Measurements from ENCODE around the gene NAA60.

The NAA60 gene

DNA sequence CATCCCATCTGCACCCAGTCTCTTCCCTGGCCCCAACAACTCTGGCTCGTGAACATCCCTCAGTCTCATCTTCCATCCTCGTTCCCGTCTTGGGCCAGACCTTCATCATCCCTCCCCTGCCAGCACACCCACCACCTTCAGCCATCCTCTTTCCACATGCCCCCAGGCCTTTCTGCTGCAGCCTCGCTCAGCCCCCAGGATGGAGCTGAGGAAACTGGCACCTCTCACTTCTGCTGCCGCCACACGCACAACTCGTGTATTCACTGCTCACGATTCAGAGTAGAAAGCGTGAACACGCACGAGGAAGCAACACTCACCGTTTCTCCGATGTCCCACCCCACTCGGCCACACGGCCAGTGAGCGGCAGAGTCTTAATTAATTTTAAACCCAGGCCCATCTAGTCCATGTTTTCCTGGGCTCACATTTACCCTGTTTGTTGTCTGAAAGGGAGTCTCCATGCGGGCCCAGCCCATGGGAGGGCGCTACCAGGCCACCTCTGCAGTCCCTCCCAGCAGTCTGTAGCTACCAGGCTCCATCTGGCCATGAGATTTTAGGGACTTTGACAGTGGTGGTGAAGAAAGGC is 39.3 kb downstream of the NAA60 start:
- H3K4me3 ChIP-seq: no peak overlapping the region
- DNase-seq (ENCODE audit: low spot score in 2 of 2): no peak
- in situ Hi-C loops (cut with MboI; ENCODE audit: low sequenced_read_pairs): no loop called here
- no peaks in the 10 kb centered on the region for H3K4me1 ChIP-seq
- no peaks in the 10 kb centered on the region for H3K9me3 ChIP-seq
- H3K36me3 ChIP-seq (replicated peaks): peaks cover 51% of the 10 kb centered on the region
- H3K27me3 ChIP-seq (ENCODE audit: low read depth): no peaks in the 10 kb centered on the region

DNA sequence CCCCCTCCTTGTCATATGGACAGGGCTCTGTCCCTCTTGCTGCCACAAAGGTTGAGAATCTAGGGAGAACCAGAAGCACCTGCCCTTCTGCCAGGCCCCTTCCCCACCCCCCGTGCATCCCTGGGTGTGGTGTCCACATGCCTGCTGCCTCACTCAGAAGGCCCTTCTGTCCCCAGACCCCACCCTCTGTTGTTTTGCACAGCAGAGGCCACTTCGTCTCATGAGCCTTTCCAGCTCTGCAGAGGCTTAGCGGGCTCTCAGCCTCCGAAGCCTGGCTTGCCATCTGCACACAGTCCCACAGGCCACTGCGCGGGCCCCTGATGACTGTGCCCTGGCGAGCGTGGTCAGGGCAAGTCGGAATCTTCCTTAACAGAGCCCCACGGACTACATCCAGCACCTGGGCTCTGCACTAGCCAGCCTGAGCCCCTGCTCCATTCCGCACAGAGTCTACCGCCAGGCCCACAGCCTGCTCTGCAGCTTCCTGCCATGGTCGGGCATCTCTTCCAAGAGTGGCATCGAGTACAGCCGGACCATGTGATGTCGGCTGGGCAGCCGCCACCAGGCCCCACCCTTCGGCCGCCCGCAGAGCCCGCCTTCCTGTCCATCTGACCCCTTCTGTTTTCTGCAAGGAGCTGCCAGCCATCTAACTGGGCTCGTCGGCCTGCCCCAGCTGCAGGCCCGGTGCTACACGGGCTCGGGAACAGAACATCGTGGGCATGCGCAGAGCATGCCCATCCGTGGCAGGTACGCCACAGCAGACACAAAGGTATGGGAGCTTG is 41.0 kb downstream of the NAA60 start:
- peaks cover 46% of the 10 kb centered on the region for H3K36me3 ChIP-seq (replicated peaks)

DNA sequence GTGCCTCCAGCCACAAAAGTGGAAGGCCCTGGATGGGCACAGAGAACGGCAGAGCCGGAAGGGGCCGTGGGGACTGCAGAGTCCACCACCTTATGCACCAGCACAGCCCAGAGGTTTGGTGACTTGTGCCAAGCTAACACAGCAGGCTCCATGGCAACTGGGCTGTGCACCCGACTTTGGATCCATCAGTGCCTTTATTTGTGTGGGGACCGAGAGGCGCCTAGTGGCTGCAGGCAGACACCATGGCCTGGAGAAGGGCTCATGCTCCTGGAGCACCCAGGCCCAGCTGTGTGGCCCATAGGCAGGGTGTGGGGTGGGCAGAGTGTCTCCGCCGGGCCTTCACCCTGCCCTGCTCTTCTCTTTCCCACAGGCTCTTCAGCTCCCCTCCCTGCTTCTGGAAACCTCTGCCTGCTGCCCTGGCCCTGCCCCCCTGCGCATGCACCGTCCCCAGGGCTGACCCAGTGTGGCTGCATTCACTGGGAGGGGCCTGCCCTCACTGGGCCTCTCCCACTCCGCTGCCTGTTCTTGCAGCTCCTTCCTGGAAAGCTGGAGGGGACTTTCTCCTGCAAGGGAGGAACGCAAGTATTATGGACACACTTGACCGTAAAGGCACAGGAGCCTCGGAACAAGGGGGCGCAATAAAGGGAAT is 41.7 kb downstream of the NAA60 start:
- no peak for DNase-seq (ENCODE audit: low spot score in 2 of 2)
- Histone ChIP-seq H3K9me3 (no peaks in the 10 kb centered on the region), H3K36me3 (replicated peaks) (peaks cover 38% of the 10 kb centered on the region), H3K4me1 (no peaks in the 10 kb centered on the region), H3K27me3 (ENCODE audit: low read depth) (no peaks in the 10 kb centered on the region), H3K4me3 (no peak overlapping the region)
- in situ Hi-C loops (cut with MboI; ENCODE audit: low sequenced_read_pairs): no loop called here

More for the DNA sequence above, 41.0 kb downstream of the NAA60 start:
- no peaks in the 10 kb centered on the region for H3K9me3 ChIP-seq
- H3K27me3 ChIP-seq (ENCODE audit: low read depth): no peaks in the 10 kb centered on the region
- DNase-seq (ENCODE audit: low spot score in 2 of 2): no peak
- H3K4me1 ChIP-seq: no peaks in the 10 kb centered on the region
- no peak overlapping the region for H3K4me3 ChIP-seq
- in situ Hi-C loops (cut with MboI; ENCODE audit: low sequenced_read_pairs): no loop called here

DNA sequence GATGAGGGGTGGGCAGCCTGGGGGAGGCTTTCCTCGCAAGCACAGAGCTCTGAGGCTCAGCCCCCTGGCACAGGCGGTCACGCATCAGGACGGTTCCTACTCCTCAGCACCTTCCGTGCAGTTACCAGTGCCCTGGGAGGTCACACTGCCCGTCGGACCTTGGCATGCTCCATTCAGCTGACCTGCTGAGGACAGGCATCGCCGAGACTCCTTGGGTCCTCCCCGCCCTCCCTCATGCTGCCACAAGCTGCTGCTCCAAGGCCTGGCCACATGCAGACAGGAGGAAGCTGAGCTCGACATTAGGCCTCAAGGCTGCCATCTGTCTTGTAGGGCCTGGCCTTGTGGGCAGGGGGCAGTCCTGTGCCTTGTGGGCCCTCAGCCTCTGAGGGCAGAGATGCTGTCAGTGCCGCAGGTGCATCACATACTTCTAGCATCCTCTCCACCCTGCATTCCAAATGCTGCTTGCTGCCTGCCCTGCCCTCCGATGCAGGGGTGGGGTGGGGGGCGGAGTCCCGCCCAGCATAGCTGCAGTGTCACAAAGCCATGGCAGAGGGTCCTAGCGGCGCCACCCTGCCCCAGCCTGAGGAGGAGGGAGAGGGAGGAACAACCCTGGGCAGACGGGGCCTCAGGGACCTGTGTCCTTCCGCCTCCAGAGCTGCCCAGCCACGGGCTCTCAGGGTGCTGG is 42.5 kb downstream of the NAA60 start:
- H3K27me3 ChIP-seq (ENCODE audit: low read depth): no peaks in the 10 kb centered on the region
- no peaks in the 10 kb centered on the region for H3K4me1 ChIP-seq
- DNase-seq (ENCODE audit: low spot score in 2 of 2): no peak
- in situ Hi-C loops (cut with MboI; ENCODE audit: low sequenced_read_pairs): no loop called here
- H3K4me3 ChIP-seq: no peak overlapping the region
- no peaks in the 10 kb centered on the region for H3K9me3 ChIP-seq
- H3K36me3 ChIP-seq (replicated peaks): peaks cover 38% of the 10 kb centered on the region

DNA sequence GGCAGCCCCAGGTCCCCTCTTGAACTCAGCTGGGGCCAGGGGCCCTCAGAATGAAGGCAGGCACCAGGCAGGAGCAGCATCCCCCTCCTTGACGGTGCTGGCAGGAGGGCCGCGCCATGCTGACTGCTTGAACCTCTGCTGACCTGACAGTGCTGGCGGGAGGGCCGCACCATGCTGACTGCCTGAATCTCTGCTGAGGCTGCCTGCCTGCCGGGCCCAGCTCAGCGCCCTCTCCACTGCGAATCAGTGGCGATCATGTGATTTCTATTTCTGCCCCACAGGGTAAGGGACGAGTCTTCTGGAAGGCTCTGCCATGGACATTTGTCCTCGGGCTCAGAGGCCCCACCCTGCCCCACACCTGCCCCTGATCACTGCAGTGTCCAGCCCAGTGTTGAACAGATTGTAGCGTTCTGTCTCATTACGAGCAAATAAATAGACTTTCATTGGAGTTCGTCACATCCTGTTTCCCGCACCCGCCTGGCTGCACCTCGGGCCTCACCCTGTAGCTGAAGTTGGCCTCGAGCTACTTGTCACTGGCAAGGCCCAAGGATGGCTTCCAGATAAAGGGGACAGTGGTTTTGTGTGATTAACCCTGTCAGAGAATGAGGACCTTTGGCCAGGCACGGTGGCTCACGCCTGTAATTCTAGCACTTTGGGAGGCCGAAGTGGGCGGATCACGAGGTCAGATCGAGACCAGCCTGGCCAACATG is 43.2 kb downstream of the NAA60 start:
- no peaks in the 10 kb centered on the region for H3K9me3 ChIP-seq
- peaks cover 36% of the 10 kb centered on the region for H3K36me3 ChIP-seq (replicated peaks)
- no peaks in the 10 kb centered on the region for H3K4me1 ChIP-seq
- no peak overlapping the region for H3K4me3 ChIP-seq
- no peak for DNase-seq (ENCODE audit: low spot score in 2 of 2)
- in situ Hi-C loops (cut with MboI; ENCODE audit: low sequenced_read_pairs): no loop called here
- no peaks in the 10 kb centered on the region for H3K27me3 ChIP-seq (ENCODE audit: low read depth)

DNA sequence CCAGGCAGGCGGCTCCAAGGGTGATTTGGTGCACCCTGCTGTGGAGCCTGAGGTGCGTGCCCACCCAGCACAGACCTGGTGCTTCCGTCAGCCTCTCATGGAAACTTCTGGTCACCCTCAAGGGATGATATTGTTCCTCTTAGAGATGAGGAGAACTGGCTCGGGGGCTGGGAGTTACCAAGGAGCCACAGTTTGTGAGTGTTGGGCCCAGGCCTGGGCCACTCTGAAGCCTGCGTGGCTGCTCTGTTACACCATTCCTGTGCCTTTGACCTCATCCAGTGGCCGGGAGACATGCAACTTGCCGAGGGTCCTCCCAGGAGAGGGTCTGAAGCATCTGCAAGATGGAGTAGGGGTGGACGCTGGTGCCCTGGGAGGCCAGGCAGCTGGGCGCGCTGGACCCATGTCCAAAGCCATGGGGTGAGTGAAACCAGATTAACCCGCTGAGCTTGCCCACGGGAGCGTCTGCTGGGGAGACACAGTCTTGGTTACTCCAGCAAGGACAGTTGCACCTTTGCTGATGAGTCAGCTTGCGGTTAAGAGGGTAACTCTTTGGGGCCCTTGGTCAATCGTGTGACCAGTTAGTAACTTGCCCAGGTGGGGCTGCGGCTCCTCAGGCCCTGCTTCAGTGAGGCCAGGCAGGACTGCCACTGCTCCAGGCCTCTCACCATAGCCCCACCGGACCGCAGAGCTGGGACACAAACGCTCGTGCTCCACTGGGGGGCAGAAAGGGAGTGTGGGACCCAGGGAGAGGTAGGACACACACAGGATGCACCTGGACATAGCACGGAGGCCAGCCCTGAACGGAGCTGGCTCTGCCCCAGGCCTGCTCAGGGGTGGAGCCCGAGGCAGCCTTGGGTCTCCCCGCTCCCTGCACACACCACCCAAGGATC is 44.3 kb downstream of the NAA60 start:
- no peaks in the 10 kb centered on the region for H3K4me1 ChIP-seq
- in situ Hi-C loops (cut with MboI; ENCODE audit: low sequenced_read_pairs): no loop called here
- no peak overlapping the region for H3K4me3 ChIP-seq
- peaks cover 29% of the 10 kb centered on the region for H3K36me3 ChIP-seq (replicated peaks)
- H3K9me3 ChIP-seq: no peaks in the 10 kb centered on the region
- no peaks in the 10 kb centered on the region for H3K27me3 ChIP-seq (ENCODE audit: low read depth)
- no peak for DNase-seq (ENCODE audit: low spot score in 2 of 2)

DNA sequence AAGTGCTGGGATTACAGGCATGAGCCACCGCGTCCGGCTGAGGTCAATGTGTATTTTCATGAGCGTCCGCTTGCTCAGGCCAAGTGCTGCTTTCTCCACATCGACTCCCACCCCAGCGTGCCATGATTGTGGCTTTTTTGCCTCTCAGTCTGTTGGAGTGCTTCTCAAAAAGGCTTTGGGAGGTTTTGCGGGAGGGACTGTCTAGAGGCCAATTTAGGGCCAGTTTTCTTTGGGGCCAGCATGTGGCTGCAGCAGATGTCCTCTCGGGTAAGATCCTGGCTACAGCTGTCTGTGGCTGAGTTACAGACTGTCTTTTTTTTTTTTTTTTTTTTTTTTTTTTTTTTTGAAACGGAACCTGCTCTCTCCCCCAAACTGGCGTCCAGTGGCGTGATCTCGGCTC is 45.3 kb downstream of the NAA60 start:
- no peak for DNase-seq (ENCODE audit: low spot score in 2 of 2)
- Histone ChIP-seq H3K27me3 (ENCODE audit: low read depth) (no peaks in the 10 kb centered on the region), H3K4me3 (no peak overlapping the region), H3K36me3 (replicated peaks) (peaks cover 19% of the 10 kb centered on the region), H3K9me3 (no peaks in the 10 kb centered on the region), H3K4me1 (no peaks in the 10 kb centered on the region)
- in situ Hi-C loops (cut with MboI; ENCODE audit: low sequenced_read_pairs): no loop called here

DNA sequence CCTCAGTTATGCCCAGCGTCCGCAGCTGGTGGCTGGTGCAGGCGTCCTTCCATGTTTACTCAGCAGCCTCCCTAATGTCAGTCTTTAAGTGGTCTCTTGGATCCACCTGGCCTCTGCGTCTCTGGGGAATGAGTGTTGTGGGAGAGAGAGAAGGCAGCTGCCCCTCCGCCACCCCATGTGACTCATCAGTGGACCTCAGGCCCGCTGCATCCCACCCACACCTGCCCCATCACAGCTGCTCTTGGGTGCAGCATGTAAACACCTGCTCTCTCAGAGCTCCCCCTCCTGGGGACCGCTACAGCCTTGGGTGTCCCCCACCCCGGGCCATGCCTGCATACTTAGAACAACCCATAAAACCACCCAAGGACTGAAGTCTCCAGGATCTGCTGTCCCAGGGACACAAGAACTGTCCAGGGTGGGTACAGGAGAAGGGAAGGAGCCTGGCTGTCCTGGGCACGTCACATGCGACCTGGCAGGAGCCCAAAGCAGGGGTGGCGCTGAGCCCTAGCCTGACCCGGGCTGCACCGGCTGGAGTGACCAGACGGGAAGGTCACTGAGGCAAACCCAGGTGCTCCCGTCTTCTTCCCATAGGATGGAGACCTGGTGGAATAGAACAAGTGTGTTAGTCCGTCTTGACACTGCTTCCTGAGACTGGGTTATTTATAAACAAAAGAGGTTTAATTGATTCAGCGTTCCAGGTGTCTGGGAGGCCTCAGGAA is 47.6 kb downstream of the NAA60 start:
- Histone ChIP-seq H3K4me1 (no peaks in the 10 kb centered on the region), H3K27me3 (ENCODE audit: low read depth) (no peaks in the 10 kb centered on the region), H3K9me3 (no peaks in the 10 kb centered on the region), H3K4me3 (no peak overlapping the region), H3K36me3 (replicated peaks) (no peaks in the 10 kb centered on the region; the same call in 1 of the 2 replicates)
- in situ Hi-C loops (cut with MboI; ENCODE audit: low sequenced_read_pairs): no loop called here
- DNase-seq (ENCODE audit: low spot score in 2 of 2): peak in 1 of 2 experiments; percentile 16

DNA sequence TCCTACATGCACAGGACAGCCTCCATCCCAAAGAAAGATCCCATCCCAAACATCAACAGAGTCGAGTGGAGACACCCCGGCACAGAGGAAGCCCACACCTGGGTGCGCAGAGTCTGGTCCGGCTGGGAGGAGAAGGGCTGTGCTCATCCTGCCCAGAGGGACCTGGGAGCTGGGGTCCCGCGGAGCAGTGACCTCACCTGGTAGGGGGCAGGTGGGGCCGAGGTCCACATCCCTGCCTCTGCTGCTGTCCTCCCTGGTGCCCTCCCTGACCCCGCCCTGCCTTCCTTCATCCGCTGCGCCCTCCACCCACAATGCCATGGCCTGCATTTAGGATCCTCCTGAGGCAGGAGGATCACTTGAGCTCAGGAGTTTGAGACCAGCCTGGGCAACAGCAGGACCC is 48.9 kb downstream of the NAA60 start:
- H3K36me3 ChIP-seq (replicated peaks): no peaks in the 10 kb centered on the region
- no peak overlapping the region for H3K4me3 ChIP-seq
- in situ Hi-C loops (cut with MboI; ENCODE audit: low sequenced_read_pairs): no loop called here
- no peak for DNase-seq (ENCODE audit: low spot score in 2 of 2)
- H3K4me1 ChIP-seq: no peaks in the 10 kb centered on the region
- no peaks in the 10 kb centered on the region for H3K27me3 ChIP-seq (ENCODE audit: low read depth)
- no peaks in the 10 kb centered on the region for H3K9me3 ChIP-seq

DNA sequence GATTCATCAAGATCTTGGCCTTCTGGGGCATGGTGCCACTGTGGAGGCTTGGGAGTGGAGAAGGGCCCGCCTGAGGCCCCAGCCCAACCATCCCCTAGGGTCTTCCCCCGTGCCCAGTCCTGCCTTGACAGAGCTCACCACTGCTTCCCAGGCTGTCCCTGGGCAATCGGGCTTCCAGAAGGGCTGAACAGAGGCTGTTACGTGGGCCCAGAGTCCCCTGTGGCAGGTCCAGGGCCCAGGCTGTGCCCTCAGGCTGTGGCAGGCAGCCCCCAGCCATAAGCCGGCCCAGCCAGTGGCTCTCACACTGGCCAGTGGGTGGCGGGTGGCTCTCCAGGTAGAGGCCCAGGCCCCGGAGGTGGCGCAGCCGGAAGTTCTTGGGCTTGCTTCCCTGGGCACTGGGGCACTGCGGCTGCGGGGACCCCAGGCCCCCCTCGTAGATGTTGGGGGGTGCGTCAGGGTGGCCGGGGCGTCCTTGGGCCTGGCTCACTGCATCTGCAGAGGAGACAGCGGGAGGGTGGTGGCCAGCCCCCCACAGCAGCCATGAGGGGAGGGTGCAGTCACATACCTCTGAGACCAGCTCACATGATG is 51.0 kb downstream of the NAA60 start:
- Histone ChIP-seq H3K9me3 (no peaks in the 10 kb centered on the region), H3K4me1 (no peaks in the 10 kb centered on the region), H3K36me3 (replicated peaks) (no peaks in the 10 kb centered on the region), H3K4me3 (no peak overlapping the region), H3K27me3 (ENCODE audit: low read depth) (no peaks in the 10 kb centered on the region)
- in situ Hi-C loops (cut with MboI; ENCODE audit: low sequenced_read_pairs): no loop called here
- DNase-seq (ENCODE audit: low spot score in 2 of 2): no peak

DNA sequence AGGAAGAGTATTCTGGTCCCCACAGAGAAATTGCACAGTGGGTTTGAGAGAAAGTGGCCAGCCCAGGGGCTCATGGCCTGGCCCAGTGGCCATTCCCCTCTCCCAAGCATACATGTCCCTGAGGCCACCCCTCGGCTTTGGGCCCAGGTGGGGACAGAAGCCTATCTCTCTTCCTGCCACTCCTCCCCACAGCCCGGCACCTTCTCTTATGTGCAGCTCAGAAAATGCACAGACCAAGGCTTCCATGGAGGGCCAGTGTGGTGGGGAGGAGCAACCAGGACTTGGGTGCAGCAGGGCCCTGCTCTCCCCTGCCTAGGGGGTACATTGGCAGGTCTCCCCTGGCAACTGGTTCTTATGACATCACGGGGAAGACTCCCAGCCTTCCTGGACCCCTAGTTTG is 51.7 kb downstream of the NAA60 start, which contains the start of gene C16orf90:
Gene C16orf90, minus strand, starts transcription at position 314 of the 400 bp plus-strand sequence. Its CDS starts 68 bp downstream, at position 246.
- in situ Hi-C loops (cut with MboI; ENCODE audit: low sequenced_read_pairs): no loop called here
- DNase-seq (ENCODE audit: low spot score in 2 of 2): no peak

DNA sequence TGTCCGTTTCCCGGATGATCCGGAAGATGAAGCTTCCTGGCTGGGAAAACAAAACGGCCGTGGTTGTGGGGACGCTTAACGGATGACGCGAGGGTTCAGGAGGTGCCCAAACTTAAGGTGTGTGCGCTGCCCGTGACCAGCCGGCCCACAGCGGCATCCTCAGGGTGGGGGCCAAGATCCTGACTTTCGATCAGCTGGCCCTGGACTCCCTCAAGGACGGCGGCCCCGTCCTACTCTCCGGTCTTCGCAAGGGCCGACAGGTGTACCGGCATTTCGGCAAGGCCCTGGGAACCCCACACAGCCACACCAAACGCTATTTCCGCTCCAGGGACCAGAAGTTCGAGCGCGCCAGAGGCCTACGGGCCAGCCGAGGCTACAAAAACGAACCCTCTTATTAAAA is 52.9 kb downstream of the NAA60 start:
- no peak overlapping the region for H3K4me3 ChIP-seq
- H3K27me3 ChIP-seq (ENCODE audit: low read depth): no peaks in the 10 kb centered on the region
- H3K9me3 ChIP-seq: no peaks in the 10 kb centered on the region
- in situ Hi-C loops (cut with MboI; ENCODE audit: low sequenced_read_pairs): no loop called here
- no peaks in the 10 kb centered on the region for H3K4me1 ChIP-seq
- DNase-seq (ENCODE audit: low spot score in 2 of 2): no peak
- H3K36me3 ChIP-seq (replicated peaks): no peaks in the 10 kb centered on the region

More for the DNA sequence above, 51.7 kb downstream of the NAA60 start, which contains the start of gene C16orf90:
- H3K27me3 ChIP-seq (ENCODE audit: low read depth): no peaks in the 10 kb centered on the region
- H3K4me1 ChIP-seq: no peaks in the 10 kb centered on the region
- no peaks in the 10 kb centered on the region for H3K36me3 ChIP-seq (replicated peaks)
- H3K4me3 ChIP-seq: no peak within 1 kb of the TSS
- no peaks in the 10 kb centered on the region for H3K9me3 ChIP-seq

Measured in HAP-1 (cell line).